H9 (cell line): ENCODE results near the gene HIP1. TPM values are rescaled to one million over a fixed set of nuclear protein-coding genes. Genes with fewer than 3 reads are reported as not detected.

Source experiments
- DNase-seq: peaks from one replicate; pipeline ENCODE4 v3.0.0-alpha.2; 2017
- H2AFZ ChIP-seq: one replicate; pipeline ENCODE4 v1.6.1; 2013; ENCODE audit warnings: mild to moderate bottlenecking, low read length, control low read depth, moderate library complexity
- H2AK5ac ChIP-seq: 2 replicates; pipeline ENCODE4 v1.6.1; 2013; ENCODE audit warnings: low read length, control low read depth, mixed read lengths; ENCODE audit not compliant: insufficient read length
- H2BK120ac ChIP-seq: one replicate; pipeline ENCODE4 v1.6.1; 2013; ENCODE audit warnings: low read depth, mild to moderate bottlenecking, low read length, control low read depth, inconsistent platforms; ENCODE audit not compliant: poor library complexity, severe bottlenecking
- H2BK12ac ChIP-seq: 2 replicates; pipeline ENCODE4 v1.6.1; 2013; ENCODE audit warnings: low read length, control low read depth, mixed read lengths, low read depth; ENCODE audit not compliant: insufficient read length
- H2BK15ac ChIP-seq: 2 replicates; pipeline ENCODE4 v1.6.1; 2013; ENCODE audit warnings: low read depth, low read length, control low read depth
- H2BK20ac ChIP-seq: one replicate; pipeline ENCODE4 v1.6.1; 2013; ENCODE audit warnings: low read depth, mild to moderate bottlenecking, low read length, control low read depth, inconsistent platforms; ENCODE audit not compliant: poor library complexity, severe bottlenecking
- H2BK5ac ChIP-seq: 2 replicates; pipeline ENCODE4 v1.6.1; 2013; ENCODE audit warnings: low read length, control low read depth, mixed read lengths; ENCODE audit not compliant: insufficient read length
- H3K14ac ChIP-seq: 2 replicates; pipeline ENCODE4 v1.6.1; 2013; ENCODE audit warnings: low read length, control low read depth; ENCODE audit not compliant: insufficient read depth
- H3K18ac ChIP-seq: 2 replicates; pipeline ENCODE4 v1.6.1; 2013; ENCODE audit warnings: low read depth, mild to moderate bottlenecking, mixed read lengths, low read length, control low read depth; ENCODE audit not compliant: insufficient read length
- H3K23ac ChIP-seq: 2 replicates; pipeline ENCODE4 v1.6.1; 2013; ENCODE audit warnings: low read length, control low read depth, mixed read lengths, low read depth; ENCODE audit not compliant: insufficient read length
- H3K23me2 ChIP-seq: 2 replicates; pipeline ENCODE4 v1.6.1; 2013; ENCODE audit warnings: low read depth, mild to moderate bottlenecking, mixed read lengths, low read length, control low read depth; ENCODE audit not compliant: insufficient read length, poor library complexity, severe bottlenecking
- H3K27ac ChIP-seq: 2 replicates; pipeline ENCODE4 v1.5.1; 2013; ENCODE audit warnings: low read length, control low read depth, mixed read lengths, low read depth; ENCODE audit not compliant: insufficient read length
- H3K27me3 ChIP-seq: 2 replicates; pipeline ENCODE4 v1.6.1; 2013; ENCODE audit warnings: low read length, control low read depth, inconsistent platforms; ENCODE audit not compliant: insufficient read depth
- H3K4ac ChIP-seq: 2 replicates; pipeline ENCODE4 v1.6.1; 2013; ENCODE audit warnings: low read depth, mild to moderate bottlenecking, control low read depth, inconsistent platforms, low read length, moderate library complexity
- H3K4me1 ChIP-seq: 2 replicates; pipeline ENCODE4 v1.6.1; 2013; ENCODE audit warnings: low read length, control low read depth, inconsistent platforms; ENCODE audit not compliant: insufficient read depth
- H3K4me2 ChIP-seq: 2 replicates; pipeline ENCODE4 v1.6.1; 2013; ENCODE audit warnings: low read length, control low read depth, mixed read lengths; ENCODE audit not compliant: insufficient read length, insufficient read depth
- H3K56ac ChIP-seq: 2 replicates; pipeline ENCODE4 v1.6.1; 2013; ENCODE audit warnings: low read depth, mild to moderate bottlenecking, mixed read lengths, low read length, control low read depth; ENCODE audit not compliant: insufficient read length
- H3K79me1 ChIP-seq: 2 replicates; pipeline ENCODE4 v1.6.1; 2013; ENCODE audit warnings: low read depth, mild to moderate bottlenecking, moderate library complexity, low read length, control low read depth, inconsistent platforms; ENCODE audit not compliant: insufficient read depth, poor library complexity, severe bottlenecking
- H3K79me2 ChIP-seq: 2 replicates; pipeline ENCODE4 v1.6.1; 2013; ENCODE audit warnings: low read length, control low read depth, inconsistent platforms; ENCODE audit not compliant: insufficient read depth
- H3K9ac ChIP-seq: 2 replicates; pipeline ENCODE4 v1.6.1; 2013; ENCODE audit warnings: low read length, control low read depth, mixed read lengths; ENCODE audit not compliant: insufficient read length; ENCODE audit errors: extremely low read depth
- H3K9me3 ChIP-seq: one replicate; pipeline ENCODE4 v1.6.1; 2013; ENCODE audit warnings: low read depth, low read length, inconsistent platforms; ENCODE audit not compliant: control insufficient read depth
- H3T11ph ChIP-seq: one replicate; pipeline ENCODE4 v1.6.1; 2013; ENCODE audit warnings: mild to moderate bottlenecking, low read length, control low read depth, inconsistent platforms
- H4K20me1 ChIP-seq: one replicate; pipeline ENCODE4 v1.6.1; 2013; ENCODE audit not compliant: control insufficient read depth, insufficient read length, insufficient read depth
- H4K5ac ChIP-seq: 2 replicates; pipeline ENCODE4 v1.6.1; 2013; ENCODE audit warnings: low read depth, mild to moderate bottlenecking, mixed read lengths, low read length, control low read depth; ENCODE audit not compliant: insufficient read length
- H4K8ac ChIP-seq: replicated peaks from 2 replicates; pipeline ENCODE4 v1.6.1; 2013; ENCODE audit warnings: low read length, control low read depth, mixed read lengths, low read depth; ENCODE audit not compliant: insufficient read length
- H4K91ac ChIP-seq: 2 replicates; pipeline ENCODE4 v1.6.1; 2013; ENCODE audit warnings: low read depth, mild to moderate bottlenecking, moderate library complexity, mixed read lengths, low read length, control low read depth; ENCODE audit not compliant: insufficient read length
- H3K27ac Mint-ChIP-seq, 3 experiments: 2 replicates in 2 of 3; 3 replicates in 1 of 3; pipeline ENCODE4 v1.8.0; 2020 to 2021; ENCODE audit warnings: mixed read lengths in 3 of 3, mild to moderate bottlenecking in 1 of 3, moderate library complexity in 1 of 3
- H3K27me3 Mint-ChIP-seq: 2 replicates; pipeline ENCODE4 v1.8.0; 2021; ENCODE audit warnings: low read depth, mild to moderate bottlenecking, moderate library complexity, mixed read lengths
- H3K36me3 Mint-ChIP-seq, 3 experiments: 2 replicates in 2 of 3; 3 replicates in 1 of 3; pipeline ENCODE4 v1.8.0; 2020 to 2021; ENCODE audit warnings: low read depth in 3 of 3, mixed read lengths in 3 of 3; ENCODE audit not compliant: insufficient read depth in 1 of 3
- H3K4me1 Mint-ChIP-seq, 2 experiments: 2 replicates each; pipeline ENCODE4 v1.8.0; 2020; ENCODE audit warnings: mixed read lengths in 2 of 2
- H3K4me3 Mint-ChIP-seq, 2 experiments: 2 replicates in 1 of 2; 3 replicates in 1 of 2; pipeline ENCODE4 v1.8.0; 2020 to 2021; ENCODE audit warnings: mild to moderate bottlenecking in 2 of 2, mixed read lengths in 2 of 2, moderate library complexity in 1 of 2
- H3K9me3 Mint-ChIP-seq, 2 experiments: 2 replicates in 1 of 2; 3 replicates in 1 of 2; pipeline ENCODE4 v1.8.0; 2020; ENCODE audit warnings: mild to moderate bottlenecking in 2 of 2, mixed read lengths in 2 of 2, moderate library complexity in 1 of 2
- whole genome bisulfite sequencing: extraction: QIAGEN DNeasy Blood & Tissue Kit; methylation state at CpG from one replicate; pipeline ENCODE4 v1.1.7; 2013; ENCODE audit warnings: missing lambda C conversion rate, low lambda C conversion rate, mixed read lengths; ENCODE audit not compliant: insufficient read length; ENCODE audit errors: extremely low coverage; 5-methylcytosine and 5-hydroxymethylcytosine counted together
- total RNA-seq: library from RNA; stranded (reverse); gene quantifications from 2 replicates; pipeline ENCODE4 v1.2.1, GENCODE V29; 2021
- TF ChIP-seq, protein P1 (sequence below): fragments of 200-600 bp; sonication (generic); conservative IDR thresholded peaks from 3 replicates; pipeline ENCODE4 v1.8.0; 2021; ENCODE audit warnings: antibody characterized with exemption, mild to moderate bottlenecking

Gene HIP1
- total RNA-seq, 1 experiment from 2014 or later: 87.5 TPM

DNA sequence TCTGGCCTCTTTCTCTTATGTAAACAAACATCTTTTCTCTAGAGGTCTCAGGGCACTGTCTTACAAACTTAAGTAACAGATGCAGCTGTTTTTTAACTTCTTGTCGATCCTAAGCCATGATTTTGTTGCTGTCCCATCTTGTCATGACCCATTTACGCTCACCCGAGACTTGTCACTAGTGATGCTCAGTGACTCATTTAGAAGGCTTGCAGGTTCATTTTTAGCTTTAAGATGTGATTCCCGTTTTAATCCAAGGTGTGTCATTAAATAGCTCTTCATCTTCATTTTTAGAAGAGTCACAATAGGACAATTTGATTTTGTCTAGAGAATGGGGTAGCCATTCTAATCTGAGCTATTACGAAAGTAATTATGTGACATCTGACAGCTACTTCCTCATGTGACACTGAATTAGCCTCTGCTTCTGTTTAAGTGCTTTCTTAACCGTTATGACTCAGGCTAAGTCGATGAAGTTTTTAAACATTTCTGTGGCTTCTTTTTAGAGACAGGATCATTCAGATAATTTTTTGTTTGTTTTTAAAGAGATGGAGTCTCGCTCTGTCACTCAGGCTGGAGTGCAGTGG lies 203.9 kb downstream of the HIP1 start:
- Mint-ChIP-seq H3K9me3 (no peaks in the 10 kb centered on the region), H3K36me3 (peaks cover 27 to 59% (median 44%) of the 10 kb centered on the region in 3 experiments; a peak in 6 of 7 replicates), H3K4me1 (peaks cover 4 to 7% of the 10 kb centered on the region in 2 experiments), H3K4me3 (no peak overlapping the region), H3K27ac (no peak overlapping the region; a peak in 1 of 7 replicates), H3K27me3 (no peaks in the 10 kb centered on the region)
- no peak overlapping the region for H2BK12ac ChIP-seq
- no peak overlapping the region for H2BK5ac ChIP-seq
- H3K23ac ChIP-seq: no peak overlapping the region
- no CpG with 5 or more reads among the region's 8 CpGs for WGBS
- H2BK15ac ChIP-seq: no peak overlapping the region
- H3K79me1 ChIP-seq: no peaks in the 10 kb centered on the region
- no peaks in the 10 kb centered on the region for H3K79me2 ChIP-seq
- no peak overlapping the region for H3K27ac ChIP-seq
- H3T11ph ChIP-seq: no peak overlapping the region
- H2BK20ac ChIP-seq: no peak overlapping the region
- no peak overlapping the region for H3K56ac ChIP-seq
- H3K27me3 ChIP-seq: no peaks in the 10 kb centered on the region
- no peak overlapping the region for H2BK120ac ChIP-seq
- no peak for DNase-seq
- no peak overlapping the region for H3K9ac ChIP-seq
- no peak overlapping the region for H3K4ac ChIP-seq
- H2AK5ac ChIP-seq: no peak overlapping the region
- no peaks in the 10 kb centered on the region for H3K23me2 ChIP-seq
- no peak overlapping the region for H3K18ac ChIP-seq
- no peaks in the 10 kb centered on the region for H4K20me1 ChIP-seq
- no peak overlapping the region for H4K5ac ChIP-seq
- no peak overlapping the region for H2AFZ ChIP-seq
- H4K91ac ChIP-seq: no peak overlapping the region
- H3K4me1 ChIP-seq: peaks cover 3% of the 10 kb centered on the region; the same call in 1 of the 2 replicates
- TF ChIP-seq, protein P1, sequence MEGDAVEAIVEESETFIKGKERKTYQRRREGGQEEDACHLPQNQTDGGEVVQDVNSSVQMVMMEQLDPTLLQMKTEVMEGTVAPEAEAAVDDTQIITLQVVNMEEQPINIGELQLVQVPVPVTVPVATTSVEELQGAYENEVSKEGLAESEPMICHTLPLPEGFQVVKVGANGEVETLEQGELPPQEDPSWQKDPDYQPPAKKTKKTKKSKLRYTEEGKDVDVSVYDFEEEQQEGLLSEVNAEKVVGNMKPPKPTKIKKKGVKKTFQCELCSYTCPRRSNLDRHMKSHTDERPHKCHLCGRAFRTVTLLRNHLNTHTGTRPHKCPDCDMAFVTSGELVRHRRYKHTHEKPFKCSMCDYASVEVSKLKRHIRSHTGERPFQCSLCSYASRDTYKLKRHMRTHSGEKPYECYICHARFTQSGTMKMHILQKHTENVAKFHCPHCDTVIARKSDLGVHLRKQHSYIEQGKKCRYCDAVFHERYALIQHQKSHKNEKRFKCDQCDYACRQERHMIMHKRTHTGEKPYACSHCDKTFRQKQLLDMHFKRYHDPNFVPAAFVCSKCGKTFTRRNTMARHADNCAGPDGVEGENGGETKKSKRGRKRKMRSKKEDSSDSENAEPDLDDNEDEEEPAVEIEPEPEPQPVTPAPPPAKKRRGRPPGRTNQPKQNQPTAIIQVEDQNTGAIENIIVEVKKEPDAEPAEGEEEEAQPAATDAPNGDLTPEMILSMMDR: no peak
- no peak overlapping the region for H3K4me2 ChIP-seq
- H4K8ac ChIP-seq: no peak overlapping the region
- no peak overlapping the region for H3K14ac ChIP-seq
- no peaks in the 10 kb centered on the region for H3K9me3 ChIP-seq
